ENCODE data around the gene SLC9A3. TPM values are rescaled to one million over a fixed set of nuclear protein-coding genes. Genes with fewer than 3 reads are reported as not detected.

The SLC9A3 gene
- total RNA-seq, 1 donor from 2014 or later: 537 TPM

DNA sequence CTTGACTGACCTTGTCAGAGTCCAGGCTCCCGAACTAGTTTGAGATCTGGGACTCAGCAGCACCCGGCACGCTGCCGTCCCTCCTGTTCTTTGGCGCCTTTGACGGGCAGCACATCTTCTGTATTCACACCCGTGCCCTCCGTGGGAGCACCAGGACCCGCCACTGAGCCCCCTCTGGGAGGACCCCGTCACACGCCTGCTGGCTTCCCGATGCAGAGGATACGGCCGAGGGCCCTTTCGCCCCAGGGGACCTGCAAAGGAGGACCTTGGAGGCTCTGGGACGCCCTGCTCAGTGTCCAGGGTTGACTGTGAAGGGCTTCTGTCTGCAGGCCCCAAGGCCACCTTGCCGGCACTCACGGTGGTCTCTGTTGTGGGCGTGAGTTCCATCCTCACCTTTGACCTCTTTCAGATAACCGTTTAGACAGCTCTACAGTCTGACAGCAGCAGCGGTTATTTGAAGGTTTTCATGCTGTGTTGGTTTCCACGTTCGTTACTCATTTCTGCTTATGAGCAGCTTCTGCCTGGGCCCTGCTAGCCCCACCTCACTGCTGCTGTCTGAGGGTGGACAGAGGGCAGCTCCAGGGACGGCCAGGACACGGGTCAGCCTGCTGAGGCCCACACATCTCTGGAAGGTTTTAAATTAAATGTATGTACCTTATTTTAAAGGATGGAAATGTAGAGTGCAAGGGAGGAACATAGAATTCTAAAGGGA, 93.9 kb downstream of the SLC9A3 start:
- no peak for DNase-seq (ENCODE audit: low spot score)

DNA sequence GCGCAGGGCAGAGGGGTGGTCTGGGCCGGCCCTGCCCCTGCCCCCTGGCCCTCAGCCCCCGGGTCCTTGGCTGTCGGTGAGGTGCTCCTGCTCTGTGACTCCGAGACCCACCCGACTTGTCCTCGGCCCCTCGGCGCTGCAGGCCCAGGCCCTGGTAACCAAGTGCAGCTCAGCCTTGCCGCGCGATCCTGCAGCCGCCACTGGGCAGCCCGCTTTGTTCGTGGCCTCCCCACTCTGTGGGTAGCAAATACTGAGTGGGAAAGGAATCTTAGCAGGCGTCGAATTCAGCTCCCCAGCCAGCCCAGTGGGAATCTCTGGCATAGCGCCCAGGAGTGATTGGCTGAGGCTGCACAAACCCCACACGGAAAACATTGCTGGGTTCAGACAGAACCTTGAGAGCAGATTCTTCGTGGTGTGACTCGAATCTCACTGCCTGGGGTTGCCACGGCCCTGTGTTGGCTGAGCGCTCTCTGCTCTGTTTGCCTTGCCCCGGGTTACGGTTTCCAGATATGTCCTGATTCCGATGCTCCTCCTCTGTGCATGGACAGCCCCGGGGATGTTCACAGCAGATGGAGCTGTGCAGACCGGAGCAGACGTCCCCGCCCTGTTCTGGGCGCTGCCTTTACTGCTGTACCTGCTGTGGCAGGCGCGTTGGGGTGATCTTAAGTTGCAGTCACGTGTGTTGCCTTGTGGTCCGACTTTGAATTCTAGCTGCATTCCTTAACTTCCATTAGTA, 94.6 kb downstream of the SLC9A3 start:
- no peak for DNase-seq (ENCODE audit: low spot score)

DNA sequence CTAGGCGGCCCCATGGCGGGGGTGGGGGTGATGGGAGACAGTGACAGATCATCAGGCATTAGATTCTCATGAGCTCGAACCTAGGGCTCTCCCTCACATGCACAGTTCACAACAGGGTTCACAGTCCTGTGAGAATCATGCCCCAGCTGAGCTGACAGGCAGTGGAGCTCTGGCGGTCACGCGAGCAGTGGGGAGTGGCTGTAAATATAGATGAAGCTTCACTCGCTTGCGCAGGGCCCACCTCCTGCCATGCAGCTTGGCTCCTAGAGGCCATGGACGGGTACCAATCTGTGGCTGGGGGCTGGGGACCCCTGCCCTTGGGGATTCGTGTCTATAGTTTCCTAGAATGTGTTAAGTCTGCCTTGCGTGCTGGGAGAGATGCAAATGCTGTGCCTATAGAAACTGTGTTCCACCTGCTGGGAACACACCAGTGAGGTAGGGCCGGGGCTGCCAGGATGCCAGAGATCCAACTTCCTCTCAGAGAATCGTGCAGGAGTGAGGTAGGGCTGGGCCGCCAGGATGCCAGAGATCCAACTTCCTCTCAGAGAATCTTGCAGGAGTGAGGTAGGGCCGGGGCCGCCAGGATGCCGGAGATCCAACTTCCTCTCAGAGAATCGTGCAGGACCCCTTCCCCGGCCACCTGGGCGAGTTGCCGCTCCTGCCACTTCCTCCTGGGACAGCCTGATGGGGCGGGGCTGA, 95.3 kb downstream of the SLC9A3 start:
- DNase-seq (ENCODE audit: low spot score): no peak

DNA sequence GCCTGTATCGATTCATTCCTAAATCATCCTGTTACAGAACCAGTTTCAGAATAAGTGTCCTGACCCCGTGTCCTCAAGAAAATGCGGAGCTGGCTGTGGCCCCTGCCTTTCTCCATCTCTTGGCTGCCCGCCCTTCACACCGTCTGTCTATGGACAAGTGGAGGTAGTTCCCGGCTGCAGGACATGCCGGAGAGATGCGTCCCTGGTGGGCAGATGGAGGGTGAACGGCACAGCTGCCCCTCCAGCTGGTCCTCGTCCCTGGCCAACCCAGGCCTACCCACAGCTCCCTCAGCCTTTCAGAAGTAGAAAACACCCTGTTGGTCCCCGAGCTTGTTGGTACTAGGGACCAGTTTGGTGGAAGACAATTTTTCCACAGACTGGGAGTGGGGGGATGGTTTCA, 96.0 kb downstream of the SLC9A3 start:
- DNase-seq (ENCODE audit: low spot score): no peak

DNA sequence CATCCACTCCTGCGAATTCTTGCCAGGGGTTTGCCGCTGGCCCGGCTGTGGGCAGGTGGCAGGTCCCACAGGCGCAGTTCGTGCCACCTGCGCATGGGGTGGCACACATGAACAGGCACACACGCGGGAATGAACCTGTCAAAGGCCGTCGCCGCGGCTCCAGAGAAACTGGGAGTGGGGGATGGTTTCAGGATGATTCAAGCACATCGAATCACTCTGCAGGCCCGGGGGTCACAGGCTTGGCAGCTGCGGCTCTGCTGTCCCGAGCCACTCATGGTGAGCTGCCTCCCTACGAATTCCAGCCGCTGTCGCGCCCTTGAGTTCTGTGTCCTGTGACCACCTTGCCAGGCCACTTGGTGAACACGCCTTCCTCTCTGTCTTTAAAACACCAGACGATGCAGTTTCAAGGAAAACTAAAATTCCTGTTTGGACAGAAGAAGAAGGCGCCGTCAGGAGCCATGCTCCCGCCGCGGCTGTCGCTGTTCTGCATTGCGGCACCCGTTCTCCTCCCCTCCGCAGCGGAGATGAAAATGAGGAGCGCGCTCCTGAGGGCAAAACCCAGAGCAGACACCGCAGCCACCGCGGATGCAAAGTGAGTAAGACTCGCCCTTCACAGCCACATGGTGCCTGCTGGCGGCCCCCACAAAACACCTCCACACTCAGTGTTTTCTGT, 96.7 kb downstream of the SLC9A3 start:
- no peak for DNase-seq (ENCODE audit: low spot score)

DNA sequence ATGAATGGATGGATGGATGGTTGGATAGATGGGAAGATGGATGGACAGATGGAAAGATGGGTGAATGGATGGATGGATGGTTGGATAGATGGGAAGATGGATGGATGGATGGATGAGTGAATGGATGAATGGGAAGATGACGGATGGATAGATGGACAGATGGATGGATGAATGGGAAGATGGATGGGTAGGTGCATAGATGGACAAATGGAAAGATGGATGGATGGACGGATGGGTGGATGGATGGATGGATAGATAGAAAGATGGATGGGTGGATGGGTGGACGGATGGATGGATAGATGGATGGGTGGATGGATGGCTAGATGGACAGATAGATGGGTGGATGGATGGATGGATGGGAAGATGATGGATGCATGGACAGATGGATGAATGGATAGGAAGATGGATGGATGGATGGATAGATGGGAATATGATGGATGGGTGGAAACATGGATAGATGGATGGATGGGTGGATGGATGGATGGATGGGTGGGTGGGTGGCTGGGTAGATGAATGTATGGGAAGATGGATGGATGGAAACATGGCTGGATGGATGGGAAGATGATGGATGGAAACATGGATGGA, 97.8 kb downstream of the SLC9A3 start:
- DNase-seq (ENCODE audit: low spot score): no peak

DNA sequence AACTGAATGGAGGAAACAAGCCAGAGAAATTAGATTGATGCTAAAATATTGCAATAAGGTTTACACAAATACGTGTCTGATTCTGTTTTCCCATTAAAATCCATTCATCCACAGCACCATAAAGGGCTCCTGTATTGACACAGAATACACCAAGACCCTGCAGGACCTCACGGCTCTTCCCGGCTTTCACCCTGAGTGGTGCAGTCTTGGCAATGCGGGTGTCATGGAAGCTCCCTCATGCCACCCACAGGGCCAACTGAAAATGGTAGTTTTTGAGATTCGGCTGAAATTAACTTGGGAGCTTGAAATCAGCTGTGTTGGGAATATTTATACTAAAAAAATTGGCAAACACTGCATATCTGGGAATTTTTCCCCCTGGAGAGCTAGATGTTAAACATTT, 98.5 kb downstream of the SLC9A3 start:
- no peak for DNase-seq (ENCODE audit: low spot score)

DNA sequence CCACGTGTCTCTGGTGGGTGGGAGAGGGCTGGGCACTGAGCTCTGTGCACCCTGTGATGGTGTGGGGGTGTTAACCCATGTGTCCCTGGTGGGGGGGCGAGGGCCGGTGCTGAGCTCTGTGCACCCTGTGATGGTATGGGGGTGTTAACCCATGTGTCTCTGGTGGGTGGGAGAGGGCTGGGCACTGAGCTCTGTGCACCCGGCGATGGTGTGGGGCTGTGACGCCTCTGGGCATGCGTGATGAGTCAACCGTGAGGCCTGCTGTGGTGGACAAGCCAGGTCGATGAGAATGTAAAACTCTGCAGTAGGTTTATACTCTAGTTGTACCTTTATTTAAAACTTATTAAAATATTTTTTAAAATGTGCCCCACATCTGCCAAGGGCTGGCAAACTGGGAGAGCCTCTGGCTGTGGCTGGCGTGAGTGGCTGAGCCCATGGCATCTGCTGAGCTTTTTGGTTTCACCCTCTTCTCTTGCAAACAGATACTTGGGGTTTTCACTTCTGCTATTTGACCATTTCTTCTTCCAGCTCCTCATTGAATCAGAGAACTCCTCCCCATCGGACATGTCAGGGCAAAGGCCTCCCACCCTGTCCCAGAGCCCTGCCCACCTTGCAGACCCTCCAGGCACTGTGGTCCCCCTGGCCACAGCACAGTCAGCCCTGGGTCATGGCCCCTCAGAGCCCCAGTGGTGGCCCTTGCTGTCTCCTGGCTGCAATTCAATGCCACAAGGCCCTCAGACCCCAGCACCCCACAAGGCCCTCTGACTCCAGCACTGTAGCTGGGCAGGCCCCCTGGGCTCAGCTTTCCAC, 99.7 kb downstream of the SLC9A3 start:
- DNase-seq (ENCODE audit: low spot score): no peak

DNA sequence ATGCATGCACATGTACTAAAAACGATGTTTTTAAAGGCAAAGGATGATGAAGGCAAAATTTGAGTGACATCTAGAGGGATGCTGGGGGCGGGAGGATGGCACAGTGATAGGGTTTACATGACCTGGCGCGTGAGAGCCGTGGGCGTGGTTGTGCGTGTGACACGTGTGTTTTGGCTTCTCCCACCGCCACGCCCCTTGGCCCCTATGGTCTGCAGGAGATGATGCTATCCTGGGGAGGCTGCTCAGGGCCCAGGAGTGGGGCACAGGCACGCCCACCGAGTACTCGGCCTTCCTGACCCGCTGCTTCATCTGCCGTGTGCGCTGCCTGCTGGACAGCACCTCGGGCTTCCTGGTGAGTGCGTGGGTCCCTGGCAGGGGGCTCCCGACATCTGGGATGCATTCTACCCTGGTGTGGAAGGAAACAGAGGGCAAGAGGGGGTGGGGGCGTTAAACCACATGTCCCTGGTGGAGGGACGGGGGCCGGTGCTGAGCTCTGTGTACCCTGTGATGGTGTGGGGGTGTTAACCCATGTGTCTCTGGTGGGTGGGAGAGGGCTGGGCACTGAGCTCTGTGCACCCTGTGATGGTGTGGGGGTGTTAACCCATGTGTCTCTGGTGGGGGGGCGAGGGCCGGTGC, 100.5 kb downstream of the SLC9A3 start:
- no peak for DNase-seq (ENCODE audit: low spot score)

DNA sequence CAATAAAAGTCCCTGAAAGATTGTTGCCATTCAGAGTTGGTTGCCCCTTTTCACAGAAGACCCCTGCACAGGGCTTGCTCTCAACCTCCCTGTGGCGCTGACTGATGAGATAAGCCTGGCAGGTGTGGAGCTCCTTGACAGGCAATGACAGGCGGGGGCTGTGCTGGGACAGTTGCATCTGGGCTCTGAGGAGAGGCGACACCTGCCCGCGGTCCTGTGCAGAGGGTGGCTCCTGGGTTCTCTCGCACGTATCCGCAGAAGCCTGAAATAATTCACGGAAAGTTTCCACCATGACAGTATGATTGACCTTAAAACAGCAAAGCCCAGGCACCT, 101.0 kb downstream of the SLC9A3 start:
- no peak for DNase-seq (ENCODE audit: low spot score)

DNA sequence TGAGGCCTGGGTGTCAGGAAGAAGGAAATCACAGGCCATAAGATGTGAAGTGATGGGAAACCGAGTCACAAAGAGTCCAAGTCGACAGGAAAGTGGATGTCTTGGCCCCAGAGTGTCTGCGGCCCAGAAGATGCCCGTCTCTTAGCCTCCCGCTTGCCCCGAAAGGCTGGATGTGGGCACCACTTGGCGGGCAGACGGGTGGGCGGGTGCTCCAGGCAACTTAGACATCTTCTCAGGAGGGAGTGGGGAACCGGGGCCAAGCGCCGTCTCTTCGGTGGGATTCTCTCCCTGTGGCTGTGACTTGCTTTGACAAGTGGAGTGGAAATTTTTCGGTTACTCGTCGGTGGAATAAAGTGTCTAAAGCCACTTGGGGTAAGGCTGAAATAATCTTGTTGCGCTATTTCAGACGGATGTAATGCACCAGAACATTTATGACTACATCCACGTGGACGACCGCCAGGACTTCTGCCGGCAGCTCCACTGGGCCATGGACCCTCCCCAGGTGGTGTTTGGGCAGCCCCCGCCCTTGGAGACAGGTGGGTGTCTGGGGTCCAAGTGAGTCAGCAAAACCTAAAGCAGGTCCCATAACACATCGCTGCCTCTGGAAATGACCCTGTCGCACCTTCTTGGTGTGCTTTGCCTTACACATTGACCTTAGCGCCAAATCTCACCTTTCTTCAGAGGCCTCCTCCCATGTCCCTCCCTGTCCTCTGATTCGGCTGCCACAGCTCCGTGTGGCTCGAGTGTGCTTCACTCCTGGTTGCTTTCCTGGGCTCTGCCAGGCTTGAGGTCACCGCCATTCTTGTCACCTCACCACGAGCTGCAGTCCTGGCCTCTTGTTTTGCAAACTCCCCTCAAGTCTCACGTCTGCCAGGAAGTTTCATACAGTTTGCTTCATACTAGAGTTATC, 101.7 kb downstream of the SLC9A3 start:
- no peak for DNase-seq (ENCODE audit: low spot score)

DNA sequence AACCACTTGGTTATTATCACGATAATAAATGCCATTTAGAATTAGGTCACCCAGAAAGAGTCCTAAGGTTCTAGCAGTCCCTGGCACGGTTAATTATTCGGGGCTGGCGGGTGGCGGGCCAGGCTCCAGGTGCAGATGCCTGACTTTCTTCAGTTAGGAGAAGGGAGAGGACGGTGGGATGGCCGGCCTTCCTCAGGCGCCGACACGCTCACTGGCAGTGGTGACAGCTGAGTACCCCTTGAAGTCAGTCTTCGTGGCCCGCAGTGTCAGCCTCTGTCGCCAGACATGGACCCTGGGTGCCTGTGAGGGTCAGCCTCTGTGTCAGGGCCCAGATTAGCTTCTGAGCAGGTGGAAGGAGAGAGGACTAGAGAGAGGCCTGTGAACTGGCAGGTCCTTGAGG, 102.3 kb downstream of the SLC9A3 start:
- no peak for DNase-seq (ENCODE audit: low spot score)

DNA sequence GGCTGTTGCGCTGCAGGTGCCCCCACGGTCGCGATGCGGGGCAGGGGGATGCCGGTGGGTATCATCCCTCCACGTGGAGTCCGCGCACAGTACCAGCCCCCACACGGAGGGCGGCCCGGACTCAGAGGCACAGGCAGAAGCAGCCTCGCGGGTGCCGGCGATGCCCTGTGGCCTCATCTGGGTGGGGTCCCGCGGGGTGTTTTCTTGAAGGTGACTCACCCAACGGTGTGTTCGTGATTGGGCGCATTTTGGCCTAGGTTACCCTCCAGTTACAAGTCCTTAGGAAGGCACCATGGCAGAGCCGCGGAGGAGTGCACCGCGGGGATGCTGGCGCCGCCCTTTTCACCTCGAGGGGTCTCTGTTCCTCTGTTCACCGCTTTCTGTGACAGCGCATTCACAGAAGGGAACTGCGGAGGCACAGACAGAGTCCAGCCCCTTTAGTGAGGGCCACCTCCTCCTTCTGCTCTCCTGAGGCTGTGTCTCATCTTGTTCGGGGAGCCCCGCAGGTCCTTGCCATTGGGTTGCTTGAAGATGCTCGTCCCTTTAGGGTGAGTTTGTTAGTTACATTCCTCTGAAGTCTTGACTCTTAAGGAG, 102.9 kb downstream of the SLC9A3 start:
- DNase-seq (ENCODE audit: low spot score): no peak

DNA sequence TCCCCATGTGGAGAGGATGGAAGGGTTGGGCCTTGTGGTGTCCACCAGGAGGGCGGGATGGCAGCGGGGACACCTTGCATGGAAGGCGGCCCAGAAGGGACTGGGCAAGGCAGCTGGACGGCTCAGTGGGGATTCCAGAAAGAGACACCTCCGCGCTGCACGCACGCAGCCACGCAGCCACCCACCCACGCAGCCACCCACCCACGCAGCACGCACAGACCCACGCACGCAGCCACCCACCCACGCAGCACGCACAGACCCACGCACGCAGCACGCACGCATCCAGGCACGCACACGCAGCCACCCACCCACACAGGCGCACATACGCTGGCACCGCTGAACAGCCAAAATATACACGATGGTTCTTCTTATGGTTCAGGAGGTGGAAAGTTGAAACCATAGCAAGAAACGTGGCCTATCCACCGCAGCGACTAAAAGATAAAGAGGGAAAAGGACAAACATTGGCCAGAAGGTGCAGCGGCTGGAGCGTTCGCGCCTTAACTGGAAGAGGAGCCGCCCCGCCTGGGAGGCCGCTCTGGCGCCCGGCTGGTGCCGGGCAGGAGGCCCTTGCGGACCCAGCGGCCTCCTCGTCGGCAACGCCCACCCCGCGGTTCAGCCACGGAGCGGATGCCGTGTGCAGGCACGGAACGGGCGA, 103.5 kb downstream of the SLC9A3 start:
- DNase-seq (ENCODE audit: low spot score): no peak

All from mucosa of gallbladder (tissue), 1 donor.